Upper lobe of left lung (tissue), 4 donors: Measurements from ENCODE around the gene PTPRO.

ENCODE experiments used
- EP300 ChIP-seq, 4 donors: sonication (generic); formaldehyde crosslinking; IDR thresholded peaks; one replicate each; pipeline ENCODE4 v1.5.1; 2017; ENCODE audit warnings: antibody characterized with exemption in 4 of 4, control low read depth in 2 of 4
- POLR2A ChIP-seq, 4 donors: fragments of 450-650 bp; IDR thresholded peaks; one replicate each; pipeline ENCODE4 v1.5.1; 2016 to 2017; ENCODE audit warnings: antibody characterized with exemption in 4 of 4, mild to moderate bottlenecking in 2 of 4
- POLR2AphosphoS5 ChIP-seq, 2 donors: sonication (generic); formaldehyde crosslinking; IDR thresholded peaks; one replicate each; pipeline ENCODE4 v1.5.1; 2017; ENCODE audit warnings: antibody characterized with exemption in 2 of 2
- TF ChIP-seq, protein P1 (sequence below), 6 experiments: fragments of 450-650 bp in 4 of 6; fragments of 200-600 bp in 2 of 6; sonication (generic) in 2 of 6; IDR thresholded peaks; one replicate each; pipeline ENCODE4 v1.5.1; 2016 to 2019; ENCODE audit warnings: antibody characterized with exemption in 6 of 6

DNA sequence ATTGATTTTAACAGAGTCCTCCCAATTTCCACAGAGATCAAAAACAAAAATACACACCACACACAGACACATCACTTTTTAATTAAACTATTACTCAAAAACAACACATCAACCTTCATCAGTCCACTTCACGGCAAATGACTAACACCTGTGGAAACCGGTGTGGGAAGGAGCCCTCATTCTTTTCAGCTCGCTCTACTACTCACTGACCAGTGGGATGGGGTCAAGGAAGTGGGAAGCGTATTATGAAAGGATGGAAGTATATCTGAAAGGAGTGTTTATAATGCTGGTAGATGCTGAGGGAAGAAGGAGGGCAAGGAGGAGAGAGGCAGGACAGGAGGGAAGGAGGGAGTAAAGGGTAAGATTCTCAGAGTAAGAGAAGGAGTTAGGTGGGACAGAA is 310.4 kb downstream of the PTPRO start:
- TF ChIP-seq POLR2A (IDR thresholded peaks at IDR 0.05) (no peak), POLR2AphosphoS5 (IDR thresholded peaks at IDR 0.05) (no peak), EP300 (IDR thresholded peaks at IDR 0.05) (no peak)
- TF ChIP-seq, protein P1, sequence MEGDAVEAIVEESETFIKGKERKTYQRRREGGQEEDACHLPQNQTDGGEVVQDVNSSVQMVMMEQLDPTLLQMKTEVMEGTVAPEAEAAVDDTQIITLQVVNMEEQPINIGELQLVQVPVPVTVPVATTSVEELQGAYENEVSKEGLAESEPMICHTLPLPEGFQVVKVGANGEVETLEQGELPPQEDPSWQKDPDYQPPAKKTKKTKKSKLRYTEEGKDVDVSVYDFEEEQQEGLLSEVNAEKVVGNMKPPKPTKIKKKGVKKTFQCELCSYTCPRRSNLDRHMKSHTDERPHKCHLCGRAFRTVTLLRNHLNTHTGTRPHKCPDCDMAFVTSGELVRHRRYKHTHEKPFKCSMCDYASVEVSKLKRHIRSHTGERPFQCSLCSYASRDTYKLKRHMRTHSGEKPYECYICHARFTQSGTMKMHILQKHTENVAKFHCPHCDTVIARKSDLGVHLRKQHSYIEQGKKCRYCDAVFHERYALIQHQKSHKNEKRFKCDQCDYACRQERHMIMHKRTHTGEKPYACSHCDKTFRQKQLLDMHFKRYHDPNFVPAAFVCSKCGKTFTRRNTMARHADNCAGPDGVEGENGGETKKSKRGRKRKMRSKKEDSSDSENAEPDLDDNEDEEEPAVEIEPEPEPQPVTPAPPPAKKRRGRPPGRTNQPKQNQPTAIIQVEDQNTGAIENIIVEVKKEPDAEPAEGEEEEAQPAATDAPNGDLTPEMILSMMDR (IDR thresholded peaks at IDR 0.05), result no peak
